ENCODE results near the gene ANGPTL2. TPM values are rescaled to one million over a fixed set of nuclear protein-coding genes. Genes with fewer than 3 reads are reported as not detected.
A peak's percentile ranks its signal among the peaks of the same experiment; 100 is the strongest.

ANGPTL2 gene
- total and polyA plus RNA-seq, 4 donors: 13.4 to 51.2 (median 40.7) TPM

DNA sequence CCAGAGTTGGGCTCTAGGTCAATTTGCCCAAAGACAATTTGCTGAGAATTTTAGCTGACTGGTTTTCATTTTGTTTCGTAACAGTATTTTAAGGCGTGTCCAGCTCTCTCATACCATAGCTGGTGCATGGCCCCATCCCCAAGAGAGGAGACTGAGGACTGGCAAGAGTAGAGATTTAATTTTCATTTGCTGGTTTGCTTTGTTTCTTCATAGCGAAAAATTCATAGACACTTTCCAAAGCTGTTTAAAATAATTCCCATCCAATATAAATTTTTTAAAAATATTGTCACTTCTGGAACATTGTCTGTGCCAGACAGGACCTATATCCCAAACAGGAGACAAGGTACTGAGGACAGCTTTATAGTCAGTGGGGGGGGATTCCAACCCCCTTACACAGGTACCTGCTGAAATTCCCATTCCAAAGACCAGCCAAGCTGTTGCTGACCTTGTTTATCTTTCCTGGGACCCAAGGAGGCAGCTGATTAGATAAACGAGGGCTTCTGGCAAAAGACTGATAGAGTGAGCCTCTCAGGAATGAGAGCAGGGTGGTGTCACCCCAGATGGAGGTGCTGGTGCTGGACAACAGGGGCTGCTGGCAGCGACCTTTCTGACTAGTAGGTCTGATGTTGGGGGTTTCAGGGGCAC is 6.8 kb upstream of the ANGPTL2 start:
- intact Hi-C loops (cut with DNase I): loop anchor here in 1 of 2 donors (10.0 kb wide), 1 partner anchor 164 kb away; no protein-coding TSS in a partner anchor
- WGBS, 2 donors: 74 to 77% methylated on average over 5 of the region's 5 CpGs
- Histone ChIP-seq H3K27me3 (ENCODE audit: control insufficient read depth in 1 of 2, insufficient read depth in 2 of 2, low read length in 1 of 2) (no peaks in the 10 kb centered on the region), H3K36me3 (ENCODE audit: control insufficient read depth in 1 of 2, insufficient read depth in 2 of 2, low read length in 1 of 2) (no peaks in the 10 kb centered on the region), H3K9me3 (ENCODE audit: control insufficient read depth, low read length) (no peaks in the 10 kb centered on the region), H3K4me1 (ENCODE audit: control insufficient read depth in 1 of 2, insufficient read depth in 2 of 2, low read length in 2 of 2) (peaks cover 0 to 2% of the 10 kb centered on the region in 2 donors), H3K27ac (ENCODE audit: low read depth in 1 of 2, low read length in 2 of 2) (peak overlapping the region in 1 of 2 donors; percentile 7), H3K4me3 (ENCODE audit: low read length in 2 of 2) (no peak overlapping the region)
- ATAC-seq (ENCODE audit: low FRiP score) (no peak), DNase-seq (no peak)

DNA sequence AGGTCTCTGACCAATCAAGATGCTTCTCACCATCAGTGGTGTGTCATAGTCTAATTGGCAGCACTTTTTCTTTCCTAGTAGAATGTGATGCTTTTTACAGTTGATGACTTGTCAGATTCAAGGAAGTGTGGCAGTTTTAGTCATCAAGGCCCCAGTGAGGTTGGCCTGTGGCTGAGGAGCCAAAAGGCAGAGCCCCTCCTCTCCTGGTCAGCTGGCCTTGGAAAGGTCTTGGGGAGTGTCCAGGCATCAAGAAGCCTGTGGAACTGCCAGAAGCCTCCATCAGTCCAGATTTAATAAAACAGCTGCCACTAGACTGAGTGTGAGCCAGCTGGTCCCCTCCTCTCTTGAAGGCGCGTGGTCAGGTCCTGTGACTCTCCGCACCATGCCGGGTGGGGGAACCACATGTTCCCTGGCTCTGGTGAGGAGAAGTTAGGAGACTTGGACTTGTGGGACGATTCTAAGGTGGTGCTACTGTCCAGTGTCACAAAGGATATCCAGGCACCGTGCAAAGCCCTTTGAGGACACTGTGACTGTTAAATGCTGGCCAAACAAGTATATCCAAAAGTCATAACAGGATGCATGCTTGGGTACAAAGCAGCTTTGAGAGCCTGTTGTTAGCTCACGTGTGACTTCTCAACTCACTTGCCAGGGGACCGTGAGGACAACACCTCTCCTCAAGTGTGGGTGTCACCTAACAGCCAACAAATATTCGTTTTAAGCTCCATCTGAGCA is 6.1 kb upstream of the ANGPTL2 start:
- H3K9me3 ChIP-seq (ENCODE audit: control insufficient read depth, low read length): no peaks in the 10 kb centered on the region
- DNase-seq (peak; percentile 86 to 87), ATAC-seq (ENCODE audit: low FRiP score) (peak; percentile 67)
- intact Hi-C loops (cut with DNase I): loop anchor here in 1 of 2 donors (10.0 kb wide), 1 partner anchor 164 kb away; no protein-coding TSS in a partner anchor
- no peak overlapping the region for H3K4me3 ChIP-seq (ENCODE audit: low read length in 2 of 2)
- no peaks in the 10 kb centered on the region for H3K36me3 ChIP-seq (ENCODE audit: control insufficient read depth in 1 of 2, insufficient read depth in 2 of 2, low read length in 1 of 2)
- H3K27ac ChIP-seq (ENCODE audit: low read depth in 1 of 2, low read length in 2 of 2): peak overlapping the region in 1 of 2 donors; percentile 7
- peaks cover 0 to 2% of the 10 kb centered on the region in 2 donors for H3K4me1 ChIP-seq (ENCODE audit: control insufficient read depth in 1 of 2, insufficient read depth in 2 of 2, low read length in 2 of 2)
- 43 to 47% methylated on average over 9 of the region's 9 CpGs for WGBS, 2 donors
- H3K27me3 ChIP-seq (ENCODE audit: control insufficient read depth in 1 of 2, insufficient read depth in 2 of 2, low read length in 1 of 2): no peaks in the 10 kb centered on the region

DNA sequence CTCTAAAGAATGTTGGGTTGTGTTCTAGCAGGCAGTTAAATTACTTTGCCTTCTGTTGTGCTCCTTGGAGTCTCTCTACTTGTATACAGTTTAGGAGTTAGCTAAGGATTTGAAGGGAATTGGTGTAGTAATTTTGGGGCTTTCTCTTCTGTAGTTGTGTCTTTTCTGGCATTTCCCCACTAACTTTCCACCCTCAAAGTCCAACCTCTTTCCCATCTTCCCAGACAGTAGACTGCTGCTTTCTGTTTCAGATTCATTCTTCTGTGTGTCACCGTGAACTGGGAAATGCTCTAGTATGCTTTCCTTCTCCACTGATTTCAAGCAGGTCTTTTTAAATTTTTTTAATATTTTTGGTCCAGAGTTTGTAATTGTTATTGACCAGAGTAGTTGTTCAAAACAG is 4.5 kb upstream of the ANGPTL2 start:
- H3K27me3 ChIP-seq (ENCODE audit: control insufficient read depth in 1 of 2, insufficient read depth in 2 of 2, low read length in 1 of 2): no peaks in the 10 kb centered on the region
- H3K4me1 ChIP-seq (ENCODE audit: control insufficient read depth in 1 of 2, insufficient read depth in 2 of 2, low read length in 2 of 2): no peaks in the 10 kb centered on the region
- no peaks in the 10 kb centered on the region for H3K36me3 ChIP-seq (ENCODE audit: control insufficient read depth in 1 of 2, insufficient read depth in 2 of 2, low read length in 1 of 2)
- DNase-seq (no peak), ATAC-seq (ENCODE audit: low FRiP score) (no peak)
- intact Hi-C loops (cut with DNase I): loop anchor here in 1 of 2 donors (10.0 kb wide), 1 partner anchor 162 kb away; no protein-coding TSS in a partner anchor
- WGBS, 2 donors: 80 to 88% methylated on average over 1 of the region's 1 CpG
- no peak overlapping the region for H3K4me3 ChIP-seq (ENCODE audit: low read length in 2 of 2)
- H3K27ac ChIP-seq (ENCODE audit: low read depth in 1 of 2, low read length in 2 of 2): no peak overlapping the region
- no peaks in the 10 kb centered on the region for H3K9me3 ChIP-seq (ENCODE audit: control insufficient read depth, low read length)

DNA sequence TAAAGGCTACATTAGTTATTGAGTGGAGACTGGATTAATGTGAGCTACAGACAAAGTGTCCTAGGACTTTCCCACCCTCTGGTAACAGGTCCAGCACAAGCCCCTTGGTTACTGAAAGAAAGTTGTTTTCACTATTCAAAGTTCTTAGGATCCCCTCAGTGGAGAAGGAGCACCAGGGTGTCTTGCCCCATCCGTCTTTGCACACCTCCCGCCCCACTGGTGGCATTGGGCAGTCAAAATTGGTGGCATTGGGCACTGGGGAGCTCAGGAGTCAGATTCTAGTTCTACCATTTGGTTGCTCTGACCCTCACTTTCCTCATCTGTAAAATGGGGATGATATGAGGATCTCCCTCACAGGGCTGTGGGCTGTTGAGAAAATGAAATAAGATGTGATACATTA is 2.4 kb upstream of the ANGPTL2 start:
- no peak overlapping the region for H3K27ac ChIP-seq (ENCODE audit: low read depth in 1 of 2, low read length in 2 of 2)
- no peaks in the 10 kb centered on the region for H3K9me3 ChIP-seq (ENCODE audit: control insufficient read depth, low read length)
- DNase-seq (no peak), ATAC-seq (ENCODE audit: low FRiP score) (no peak)
- no peak overlapping the region for H3K4me3 ChIP-seq (ENCODE audit: low read length in 2 of 2)
- intact Hi-C loops (cut with DNase I): loop anchor here (5.0 to 10.0 kb wide), 2 partner anchors 63 to 160 kb away; no protein-coding TSS in a partner anchor
- no peaks in the 10 kb centered on the region for H3K4me1 ChIP-seq (ENCODE audit: control insufficient read depth in 1 of 2, insufficient read depth in 2 of 2, low read length in 2 of 2)
- H3K36me3 ChIP-seq (ENCODE audit: control insufficient read depth in 1 of 2, insufficient read depth in 2 of 2, low read length in 1 of 2): no peaks in the 10 kb centered on the region
- WGBS, 2 donors: 93 to 97% methylated on average over 2 of the region's 2 CpGs
- H3K27me3 ChIP-seq (ENCODE audit: control insufficient read depth in 1 of 2, insufficient read depth in 2 of 2, low read length in 1 of 2): no peaks in the 10 kb centered on the region

DNA sequence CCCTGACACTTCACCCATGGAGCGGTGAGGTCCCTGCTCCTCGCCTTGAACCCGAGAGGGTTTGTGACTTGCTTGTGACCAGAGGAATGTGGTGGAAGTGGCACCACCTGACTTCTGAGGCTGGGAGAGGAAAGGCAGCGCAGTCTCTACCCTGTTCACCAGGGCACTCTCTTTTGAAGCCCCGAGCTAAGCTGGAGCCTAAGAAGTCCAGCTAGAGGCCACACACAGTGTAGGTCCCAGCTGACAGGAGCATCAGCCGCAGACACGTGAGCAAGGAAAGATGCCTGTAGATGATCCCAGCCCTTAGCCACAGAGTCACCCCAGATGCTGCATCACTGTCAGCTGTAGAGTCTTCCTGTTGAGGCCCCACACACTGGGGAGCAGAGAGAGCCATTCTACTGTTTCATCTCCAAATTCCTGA is 1.7 kb upstream of the ANGPTL2 start:
- no peaks in the 10 kb centered on the region for H3K9me3 ChIP-seq (ENCODE audit: control insufficient read depth, low read length)
- no peaks in the 10 kb centered on the region for H3K27me3 ChIP-seq (ENCODE audit: control insufficient read depth in 1 of 2, insufficient read depth in 2 of 2, low read length in 1 of 2)
- no peaks in the 10 kb centered on the region for H3K4me1 ChIP-seq (ENCODE audit: control insufficient read depth in 1 of 2, insufficient read depth in 2 of 2, low read length in 2 of 2)
- no peak overlapping the region for H3K4me3 ChIP-seq (ENCODE audit: low read length in 2 of 2)
- H3K36me3 ChIP-seq (ENCODE audit: control insufficient read depth in 1 of 2, insufficient read depth in 2 of 2, low read length in 1 of 2): no peaks in the 10 kb centered on the region
- intact Hi-C loops (cut with DNase I): loop anchor here (5.0 to 10.0 kb wide), 2 partner anchors 63 to 159 kb away; no protein-coding TSS in a partner anchor
- DNase-seq (no peak), ATAC-seq (ENCODE audit: low FRiP score) (no peak)
- 96 to 98% methylated on average over 7 of the region's 7 CpGs for WGBS, 2 donors
- H3K27ac ChIP-seq (ENCODE audit: low read depth in 1 of 2, low read length in 2 of 2): no peak overlapping the region

DNA sequence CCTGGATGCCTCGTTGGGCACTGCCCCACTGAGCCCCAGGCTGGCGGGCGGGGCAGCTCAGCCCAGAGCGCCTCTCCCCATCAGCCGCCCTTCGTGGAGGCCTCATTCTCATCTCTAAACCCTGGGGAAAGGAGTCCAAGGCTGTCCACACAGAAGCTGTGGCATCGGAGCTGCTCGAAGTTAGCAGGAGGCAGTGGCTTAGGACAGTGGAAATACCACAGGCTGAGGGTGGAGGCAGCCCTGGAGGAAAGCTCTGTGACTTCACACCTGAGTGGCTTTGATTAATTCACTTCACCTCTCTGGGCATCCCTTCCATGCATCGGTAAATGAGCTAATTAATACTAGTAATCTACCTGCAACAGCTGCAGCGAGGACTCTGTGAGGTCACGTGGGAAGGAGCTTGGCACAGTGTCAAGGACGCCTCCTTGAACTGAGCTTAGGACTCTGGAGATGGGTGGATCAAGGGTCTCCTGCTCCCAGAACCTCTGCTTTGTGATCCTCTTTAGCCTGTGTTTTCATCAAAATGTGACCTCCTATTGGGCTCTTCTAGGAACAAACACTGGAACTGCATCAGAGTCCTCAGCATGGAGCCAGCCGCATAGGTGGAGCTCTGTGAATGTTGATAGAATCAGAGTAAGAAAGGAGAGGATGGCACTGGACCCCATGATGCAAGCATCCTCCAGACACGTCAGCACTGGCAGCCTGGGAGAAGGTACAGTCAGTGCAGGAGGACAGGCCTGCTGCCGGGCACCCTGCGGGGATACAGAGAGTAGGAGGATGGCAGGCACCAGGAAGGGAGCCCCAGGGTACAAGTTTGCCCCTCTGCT is 842 bp upstream of the ANGPTL2 start:
- H3K4me3 ChIP-seq (ENCODE audit: low read length in 2 of 2): no peak overlapping the region
- H3K4me1 ChIP-seq (ENCODE audit: control insufficient read depth in 1 of 2, insufficient read depth in 2 of 2, low read length in 2 of 2): no peaks in the 10 kb centered on the region
- intact Hi-C loops (cut with DNase I): loop anchor here (5.0 to 10.0 kb wide), 2 partner anchors 64 to 158 kb away; no protein-coding TSS in a partner anchor
- H3K27me3 ChIP-seq (ENCODE audit: control insufficient read depth in 1 of 2, insufficient read depth in 2 of 2, low read length in 1 of 2): no peaks in the 10 kb centered on the region
- no peak for ATAC-seq (ENCODE audit: low FRiP score)
- H3K9me3 ChIP-seq (ENCODE audit: control insufficient read depth, low read length): no peaks in the 10 kb centered on the region
- DNase-seq: no peak
- no peaks in the 10 kb centered on the region for H3K36me3 ChIP-seq (ENCODE audit: control insufficient read depth in 1 of 2, insufficient read depth in 2 of 2, low read length in 1 of 2)
- peak overlapping the region in 1 of 2 donors; percentile 72 for H3K27ac ChIP-seq (ENCODE audit: low read depth in 1 of 2, low read length in 2 of 2)
- WGBS, 2 donors: 32 to 34% methylated on average over 15 to 16 of the region's 16 CpGs

DNA sequence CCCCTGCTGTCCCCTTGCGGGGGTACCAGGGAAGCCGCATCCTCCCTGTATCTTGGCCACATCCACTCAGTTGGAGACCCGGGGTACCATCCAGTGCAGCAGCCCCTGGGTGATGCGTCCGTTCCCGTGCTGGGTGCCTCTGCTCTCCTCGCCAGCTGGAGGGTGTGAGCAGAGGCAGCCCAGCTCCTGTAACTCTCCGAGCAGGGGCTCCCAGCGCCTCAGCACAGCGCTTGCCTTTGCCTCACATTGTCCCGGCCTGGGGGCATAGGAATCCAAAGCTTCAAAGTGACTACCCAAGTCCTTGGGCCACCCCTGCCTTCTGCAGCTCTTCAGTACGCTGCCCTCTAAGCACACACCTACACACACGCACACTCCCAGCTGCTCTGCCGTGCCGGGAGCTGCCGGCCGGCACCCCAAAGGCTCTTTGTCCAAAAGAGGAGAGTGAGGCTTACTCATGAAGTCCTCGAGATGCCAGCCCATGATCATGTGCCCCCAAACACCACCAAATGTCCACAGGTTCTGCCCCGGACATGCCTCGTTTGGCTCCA is 733 bp downstream of the ANGPTL2 start:
- Histone ChIP-seq H3K27me3 (ENCODE audit: control insufficient read depth in 1 of 2, insufficient read depth in 2 of 2, low read length in 1 of 2) (no peaks in the 10 kb centered on the region), H3K27ac (ENCODE audit: low read depth in 1 of 2, low read length in 2 of 2) (peak overlapping the region in 1 of 2 donors; percentile 78), H3K4me1 (ENCODE audit: control insufficient read depth in 1 of 2, insufficient read depth in 2 of 2, low read length in 2 of 2) (no peaks in the 10 kb centered on the region), H3K4me3 (ENCODE audit: low read length in 2 of 2) (peak overlapping the region; percentile 21 to 28), H3K36me3 (ENCODE audit: control insufficient read depth in 1 of 2, insufficient read depth in 2 of 2, low read length in 1 of 2) (no peaks in the 10 kb centered on the region), H3K9me3 (ENCODE audit: control insufficient read depth, low read length) (no peaks in the 10 kb centered on the region)
- intact Hi-C loops (cut with DNase I): loop anchor here (5.0 to 10.0 kb wide), 2 partner anchors 66 to 157 kb away; no protein-coding TSS in a partner anchor
- no peak for DNase-seq
- peak; percentile 28 for ATAC-seq (ENCODE audit: low FRiP score)
- whole genome bisulfite sequencing, 2 donors: 2 to 7% methylated on average over 20 of the region's 20 CpGs

- DNase-seq: no peak
- no peaks in the 10 kb centered on the region for H3K9me3 ChIP-seq (ENCODE audit: control insufficient read depth, low read length)
- H3K27me3 ChIP-seq (ENCODE audit: control insufficient read depth in 1 of 2, insufficient read depth in 2 of 2, low read length in 1 of 2): no peaks in the 10 kb centered on the region
- H3K4me1 ChIP-seq (ENCODE audit: control insufficient read depth in 1 of 2, insufficient read depth in 2 of 2, low read length in 2 of 2): no peaks in the 10 kb centered on the region
- no peaks in the 10 kb centered on the region for H3K36me3 ChIP-seq (ENCODE audit: control insufficient read depth in 1 of 2, insufficient read depth in 2 of 2, low read length in 1 of 2)
- no peak overlapping the region for H3K4me3 ChIP-seq (ENCODE audit: low read length in 2 of 2)
- WGBS, 2 donors: 91 to 92% methylated on average over 4 of the region's 4 CpGs
- no peak overlapping the region for H3K27ac ChIP-seq (ENCODE audit: low read depth in 1 of 2, low read length in 2 of 2)
- no peak for ATAC-seq (ENCODE audit: low FRiP score)
- intact Hi-C loops (cut with DNase I): loop anchor here in 1 of 2 donors (10.0 kb wide), 1 partner anchor 145 kb away; no protein-coding TSS in a partner anchor
These were observed 3.1 kb downstream of the ANGPTL2 start for GRCh38 chr9:127119320-127119709.
